K562 (cell line): ENCODE data around the gene SGIP1. TPM values are rescaled to one million over a fixed set of nuclear protein-coding genes. Genes with fewer than 3 reads are reported as not detected.
A peak's percentile ranks its signal among the peaks of the same experiment; 100 is the strongest.

Experiments used
- ATAC-seq: fragments of 200-7000 bp; cut with Tn5 transposase; 3 replicates; pipeline ENCODE4 v1.9.1; 2020; ENCODE audit warnings: moderate library complexity
- BruUV-seq: library from RNA; stranded (reverse); fragments of 400-500 nt; replicated peaks from 2 replicates; lab custom pipeline; 2021; lab: Mats Ljungman, UMichigan
- CTCF ChIA-PET: fragments of 300-600 bp; formaldehyde crosslinking; extraction: SDS; loops from one replicate; lab custom pipeline; 2021; ENCODE audit warnings: low intra/inter-chr PET ratio; lab: Yijun Ruan, JAX
- POLR2A ChIA-PET: fragments of 300-600, 350-650 bp; sonication (Branson Sonifier 250); formaldehyde crosslinking; extraction: SDS; loops from one replicate; lab custom pipeline; 2021; ENCODE audit warnings: antibody characterized with exemption, inconsistent platforms; lab: Yijun Ruan, JAX
- DNase-seq, 4 experiments: peaks; one replicate each; pipeline versions ENCODE4 v3.0.0 to v3.0.0-alpha.2; 2011 to 2018; ENCODE audit warnings: low spot score in 3 of 4, mixed read lengths in 3 of 4; ENCODE audit errors: extremely low read depth in 1 of 4
- FAIRE-seq: peaks from 2 replicates; lab custom pipeline; 2011; peaks lifted over from hg19 to GRCh38; lab: Jason Lieb, UNC
- H2AFZ ChIP-seq: 2 replicates; pipeline ENCODE4 v1.6.0; 2011; ENCODE audit warnings: low read depth, low read length, control low read depth, inconsistent platforms
- H3K27ac ChIP-seq: fragments of 200-600 bp; 3 replicates; pipeline ENCODE4 v1.8.0; 2011; ENCODE audit warnings: low read depth, mild to moderate bottlenecking, control low read depth, inconsistent platforms, low read length, moderate library complexity, mixed read lengths; ENCODE audit errors: extremely low read depth
- H3K27me3 ChIP-seq, 2 experiments: fragments of 300-600 bp in 1 of 2; 2 replicates in 1 of 2; 3 replicates in 1 of 2; pipeline versions ENCODE4 v1.6.0 to v1.8.0; 2011; ENCODE audit warnings: inconsistent platforms in 2 of 2, low read length in 2 of 2, mild to moderate bottlenecking in 1 of 2, mixed read lengths in 1 of 2, moderate library complexity in 1 of 2; ENCODE audit not compliant: control insufficient read depth in 2 of 2, insufficient read depth in 2 of 2
- H3K36me3 ChIP-seq: fragments of 300-600 bp; 3 replicates; pipeline ENCODE4 v1.8.0; 2011; ENCODE audit warnings: mild to moderate bottlenecking, low read length, inconsistent platforms; ENCODE audit not compliant: control insufficient read depth, insufficient read depth
- H3K4me1 ChIP-seq, 2 experiments: fragments of 200-600 bp in 1 of 2; replicated peaks in 1 of 2; 2 replicates in 1 of 2; 3 replicates in 1 of 2; pipeline versions ENCODE4 v1.5.1 to v1.8.0; 2011; ENCODE audit warnings: inconsistent platforms in 2 of 2, low read length in 2 of 2, mild to moderate bottlenecking in 1 of 2, mixed read lengths in 1 of 2, moderate library complexity in 1 of 2; ENCODE audit not compliant: control insufficient read depth in 2 of 2, insufficient read depth in 2 of 2
- H3K4me2 ChIP-seq: 2 replicates; pipeline ENCODE4 v1.6.1; 2011; ENCODE audit warnings: low read length, control low read depth, inconsistent platforms, mixed read lengths; ENCODE audit not compliant: insufficient read depth
- H3K4me3 ChIP-seq: fragments of 200-600 bp; sonication (generic), shearing (Covaris generic); 2 replicates; pipeline ENCODE4 v1.5.1; 2016; ENCODE audit warnings: control low read depth, inconsistent platforms
- H3K79me2 ChIP-seq: fragments of 200-600 bp; 3 replicates; pipeline ENCODE4 v1.8.0; 2011; ENCODE audit warnings: low read length, inconsistent platforms; ENCODE audit not compliant: control insufficient read depth, insufficient read depth
- H3K9ac ChIP-seq, 2 experiments: 2 replicates each; pipeline versions ENCODE4 v1.6.0 to v1.6.1; 2011; ENCODE audit warnings: low read depth in 2 of 2, low read length in 2 of 2, control low read depth in 1 of 2, inconsistent platforms in 1 of 2, mild to moderate bottlenecking in 1 of 2, mixed read lengths in 1 of 2; ENCODE audit not compliant: insufficient read depth in 1 of 2
- H3K9me1 ChIP-seq: one replicate; pipeline ENCODE4 v1.6.0; 2011; ENCODE audit warnings: inconsistent platforms, mild to moderate bottlenecking, low read length, moderate library complexity; ENCODE audit not compliant: control insufficient read depth, insufficient read depth
- H3K9me3 ChIP-seq: replicated peaks from 2 replicates; pipeline ENCODE4 v1.5.1; 2011; ENCODE audit warnings: low read depth, low read length, inconsistent platforms; ENCODE audit not compliant: control insufficient read depth, insufficient read depth
- H4K20me1 ChIP-seq: replicated peaks from 2 replicates; pipeline ENCODE4 v1.6.1; 2011; ENCODE audit warnings: low read length, inconsistent platforms, mixed read lengths; ENCODE audit not compliant: control insufficient read depth, insufficient read depth
- CBFA2T2 ChIP-seq: fragments of 450-650 bp; conservative IDR thresholded peaks from 2 replicates; pipeline ENCODE4 v1.6.1; 2017; ENCODE audit warnings: mild to moderate bottlenecking
- CBX8 ChIP-seq: fragments of 200-600 bp; sonication (generic); IDR thresholded peaks from 2 replicates; pipeline ENCODE4 v1.6.1; 2012; ENCODE audit warnings: borderline replicate concordance, mixed run types, low read depth, mild to moderate bottlenecking, moderate library complexity, mixed read lengths, low read length, control low read depth, inconsistent platforms; ENCODE audit not compliant: poor library complexity, severe bottlenecking; ENCODE audit errors: extremely low read depth
- MITF ChIP-seq: IDR thresholded peaks from 2 replicates; pipeline ENCODE4 v1.6.1; 2014; ENCODE audit warnings: antibody characterized with exemption
- RAD51 ChIP-seq: fragments of 450-650 bp; IDR thresholded peaks from 2 replicates; pipeline ENCODE4 v1.7.1; 2016; ENCODE audit warnings: low read depth, mild to moderate bottlenecking, borderline replicate concordance
- TFE3 ChIP-seq: fragments of 450-650 bp; formaldehyde crosslinking; IDR thresholded peaks from 2 replicates; pipeline ENCODE4 v1.4.0; 2020; ENCODE audit warnings: mild to moderate bottlenecking, mixed read lengths
- TRIM25 ChIP-seq: fragments of 450-650 bp; IDR thresholded peaks from 2 replicates; pipeline ENCODE4 v1.7.0; 2016; ENCODE audit warnings: borderline replicate concordance
- WGBS: fragments of 100-300 bp; shearing (Covaris generic); methylation state at CpG from one replicate; pipeline ENCODE4 v1.1.6; 2016; ENCODE audit warnings: low coverage, mixed read lengths; ENCODE audit not compliant: insufficient coverage; ENCODE audit errors: missing lambda C conversion rate; 5-methylcytosine and 5-hydroxymethylcytosine counted together
- in situ Hi-C: fragments of 300-500 bp; cut with MboI; formaldehyde crosslinking; loops from 4 replicates; pipeline ENCODE4 v1.15.0; 2018; ENCODE audit warnings: inconsistent platforms, mixed read lengths
- intact Hi-C: fragments of 100-400 bp; cut with micrococcal nuclease; formaldehyde crosslinking; loops from 2 replicates; pipeline ENCODE4 v1.14.2; 2022
- polyA plus RNA-seq, 8 experiments: library from polyadenylated mRNA; depleted of rRNA in 4 of 8; stranded (reverse) in 5 of 8; unstranded in 3 of 8; fragments of >200 nt; fragmentation: Nextera tagmentation in 2 of 8; fragmentation: Illumina TruSeq in 1 of 8; extraction: Ambion mirVana in 2 of 8; extraction: Trizol in 1 of 8; gene quantifications; 2 replicates each; pipeline versions ENCODE4 v1.2.1 to v1.2.3, GENCODE V29; 2011 to 2014; ENCODE audit warnings: inconsistent platforms in 1 of 8, missing spikeins in 1 of 8
- total RNA-seq, 7 experiments: library from RNA; depleted of rRNA in 6 of 7; stranded (reverse); fragments of >200 nt in 6 of 7; fragmentation: Illumina TruSeq in 2 of 7; extraction: Trizol in 2 of 7; gene quantifications; 2 replicates each; pipeline versions ENCODE4 v1.2.1 to v1.2.3, GENCODE V29; 2011 to 2021; ENCODE audit warnings: low replicate concordance in 1 of 7

The SGIP1 gene
- total and polyA plus RNA-seq, 9 of the 15 experiments (the other 6 are each of a cell fraction or from before 2014, with no cell fraction given), result 0.07 to 0.35 TPM; not detected in 7

- TF ChIP-seq TRIM25, result no peak
- no peak for TF ChIP-seq CBX8
- TF ChIP-seq, all 486 proteins: peak for 0
These were observed 38.5 kb upstream of the SGIP1 start (continued) for GRCh38 chr1:66495495-66495894.

GRCh38 chr1:66497910-66498309, 36.0 kb upstream of the SGIP1 start:
- Histone ChIP-seq H3K36me3 (no peaks in the 10 kb centered on the region), H3K9me3 (no peaks in the 10 kb centered on the region), H3K27me3 (no peaks in the 10 kb centered on the region), H3K4me2 (no peak overlapping the region), H3K27ac (no peak overlapping the region), H4K20me1 (no peaks in the 10 kb centered on the region), H2AFZ (no peak overlapping the region), H3K9ac (no peak overlapping the region), H3K79me2 (no peaks in the 10 kb centered on the region), H3K4me3 (no peak overlapping the region), H3K4me1 (no peaks in the 10 kb centered on the region), H3K9me1 (no peaks in the 10 kb centered on the region)
- WGBS, result 0% methylated on average over 3 of the region's 3 CpGs
- intact Hi-C loops, result no loop called here
- CTCF ChIA-PET, result no interaction called here
- FAIRE-seq (no peak), ATAC-seq (no peak), DNase-seq (no peak)
- in situ Hi-C loops, result no loop called here
- TF ChIP-seq CBFA2T2 (peak; percentile 36), RAD51 (peak; percentile 66), TFE3 (CRISPR knock-in tag) (peak; percentile 92), MITF (no peak)
- POLR2A ChIA-PET, result no interaction called here
- BruUV-seq, result no TSS peak
